Caco-2 (cell line): ENCODE data around the gene ENOX1. TPM values are rescaled to one million over a fixed set of nuclear protein-coding genes. Genes with fewer than 3 reads are reported as not detected.

Experiments used
- BruUV-seq: library from RNA; stranded (reverse); fragments of 400-500 nt; replicated peaks from 2 replicates; lab custom pipeline; 2021; lab: Mats Ljungman, UMichigan
- CTCF ChIA-PET: fragments of 300-600 bp; sonication (Branson Sonifier 250); formaldehyde crosslinking; loops from one replicate; lab custom pipeline; 2022; ENCODE audit warnings: antibody characterized with exemption; lab: Charles Lee
- POLR2A ChIA-PET: fragments of 300-600 bp; sonication (Branson Sonifier 250); formaldehyde crosslinking; loops from one replicate; lab custom pipeline; 2022; ENCODE audit warnings: antibody characterized with exemption; lab: Charles Lee
- DNase-seq, 2 experiments: peaks; one replicate each; pipeline versions ENCODE4 v3.0.0 to v3.0.0-alpha.2; 2020 to 2022
- H3K27me3 ChIP-seq: replicated peaks from 2 replicates; pipeline ENCODE4 v1.6.0; 2011; ENCODE audit warnings: low read length; ENCODE audit not compliant: control insufficient read depth, insufficient read depth
- H3K36me3 ChIP-seq: 2 replicates; pipeline ENCODE4 v1.5.1; 2011; ENCODE audit warnings: low read length; ENCODE audit not compliant: control insufficient read depth, insufficient read depth
- H3K4me1 ChIP-seq: fragments of 250-450 bp; sonication (Bioruptor Pico); 2 replicates; pipeline ENCODE4 v1.5.1; 2020; ENCODE audit warnings: mild to moderate bottlenecking
- H3K4me3 ChIP-seq: 2 replicates; pipeline ENCODE4 v1.5.1; 2011; ENCODE audit warnings: low read depth, mild to moderate bottlenecking, control low read depth, low read length
- H3K9me3 ChIP-seq: fragments of 250-450 bp; sonication (Bioruptor Pico); 2 replicates; pipeline ENCODE4 v1.5.1; 2020; ENCODE audit warnings: mild to moderate bottlenecking, moderate library complexity
- H3K27ac Mint-ChIP-seq: one replicate; pipeline ENCODE4 v1.8.0; 2022; ENCODE audit warnings: mixed read lengths; ENCODE audit not compliant: unreplicated experiment
- H3K27me3 Mint-ChIP-seq: one replicate; pipeline ENCODE4 v1.8.0; 2022; ENCODE audit warnings: mixed read lengths; ENCODE audit not compliant: insufficient read depth, unreplicated experiment
- H3K36me3 Mint-ChIP-seq: one replicate; pipeline ENCODE4 v1.8.0; 2022; ENCODE audit warnings: mild to moderate bottlenecking, mixed read lengths; ENCODE audit not compliant: insufficient read depth, unreplicated experiment
- H3K4me1 Mint-ChIP-seq: one replicate; pipeline ENCODE4 v1.8.0; 2022; ENCODE audit warnings: low read depth, mixed read lengths; ENCODE audit not compliant: unreplicated experiment
- H3K4me3 Mint-ChIP-seq: one replicate; pipeline ENCODE4 v1.8.0; 2022; ENCODE audit warnings: mild to moderate bottlenecking, moderate library complexity, mixed read lengths; ENCODE audit not compliant: unreplicated experiment
- H3K9me3 Mint-ChIP-seq: one replicate; pipeline ENCODE4 v1.8.0; 2022; ENCODE audit warnings: mixed read lengths; ENCODE audit not compliant: unreplicated experiment
- CTCF ChIP-seq, 2 experiments: fragments of 200-600 bp in 1 of 2; IDR thresholded peaks; 1 replicate in 1 of 2; 2 replicates in 1 of 2; pipeline versions ENCODE4 v1.5.1 to v1.8.0; 2011 to 2022; ENCODE audit warnings: antibody characterized with exemption in 1 of 2, control low read depth in 1 of 2, inconsistent platforms in 1 of 2, low read depth in 1 of 2, low read length in 1 of 2, mild to moderate bottlenecking in 1 of 2, moderate library complexity in 1 of 2; ENCODE audit not compliant: insufficient read depth in 1 of 2, severe bottlenecking in 1 of 2, unreplicated experiment in 1 of 2
- intact Hi-C: fragments of 100-400 bp; cut with micrococcal nuclease; formaldehyde crosslinking; loops from one replicate; pipeline ENCODE4 v1.10.0; 2022; ENCODE audit not compliant: unreplicated experiment
- total RNA-seq: library from RNA; stranded (reverse); gene quantifications from 2 replicates; pipeline ENCODE4 v1.2.3, GENCODE V29; 2022

ENOX1 gene
- total RNA-seq, 1 experiment from 2014 or later, result 9.1 TPM

DNA sequence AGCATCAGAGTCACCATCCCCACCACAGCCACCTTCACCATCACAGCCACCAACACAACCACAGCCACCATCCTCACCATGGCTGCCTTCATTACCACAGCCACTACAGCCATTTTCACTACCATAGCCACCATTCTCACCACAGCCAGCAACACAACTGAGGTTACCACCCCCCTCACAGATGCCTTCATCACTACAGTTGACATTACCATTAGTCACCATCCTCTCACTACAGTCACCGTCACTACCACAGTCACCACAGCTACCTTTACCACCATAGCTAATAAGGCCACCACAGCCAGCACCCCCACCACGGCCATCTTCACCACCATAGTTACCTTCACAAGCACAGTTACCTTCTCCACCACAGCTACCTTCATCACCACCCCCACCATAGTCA, 493.8 kb downstream of the ENOX1 start:
- Mint-ChIP-seq H3K27me3 (no peaks in the 10 kb centered on the region), H3K4me3 (no peak overlapping the region), H3K27ac (no peak overlapping the region), H3K36me3 (no peaks in the 10 kb centered on the region), H3K9me3 (no peaks in the 10 kb centered on the region), H3K4me1 (no peaks in the 10 kb centered on the region)
- intact Hi-C loops, result no loop called here
- Histone ChIP-seq H3K4me3 (no peak overlapping the region), H3K36me3 (no peaks in the 10 kb centered on the region), H3K27me3 (no peaks in the 10 kb centered on the region), H3K4me1 (no peaks in the 10 kb centered on the region), H3K9me3 (no peaks in the 10 kb centered on the region)
- ChIA-PET POLR2A (no interaction called here), CTCF (no interaction called here)
- DNase-seq, result no peak
- TF ChIP-seq CTCF (IDR thresholded peaks at IDR 0.05; ENCODE audit: insufficient read depth in 1 of 2, low read depth in 1 of 2, low read length in 1 of 2, severe bottlenecking in 1 of 2, unreplicated experiment in 1 of 2), result no peak
- no TSS peak for BruUV-seq

DNA sequence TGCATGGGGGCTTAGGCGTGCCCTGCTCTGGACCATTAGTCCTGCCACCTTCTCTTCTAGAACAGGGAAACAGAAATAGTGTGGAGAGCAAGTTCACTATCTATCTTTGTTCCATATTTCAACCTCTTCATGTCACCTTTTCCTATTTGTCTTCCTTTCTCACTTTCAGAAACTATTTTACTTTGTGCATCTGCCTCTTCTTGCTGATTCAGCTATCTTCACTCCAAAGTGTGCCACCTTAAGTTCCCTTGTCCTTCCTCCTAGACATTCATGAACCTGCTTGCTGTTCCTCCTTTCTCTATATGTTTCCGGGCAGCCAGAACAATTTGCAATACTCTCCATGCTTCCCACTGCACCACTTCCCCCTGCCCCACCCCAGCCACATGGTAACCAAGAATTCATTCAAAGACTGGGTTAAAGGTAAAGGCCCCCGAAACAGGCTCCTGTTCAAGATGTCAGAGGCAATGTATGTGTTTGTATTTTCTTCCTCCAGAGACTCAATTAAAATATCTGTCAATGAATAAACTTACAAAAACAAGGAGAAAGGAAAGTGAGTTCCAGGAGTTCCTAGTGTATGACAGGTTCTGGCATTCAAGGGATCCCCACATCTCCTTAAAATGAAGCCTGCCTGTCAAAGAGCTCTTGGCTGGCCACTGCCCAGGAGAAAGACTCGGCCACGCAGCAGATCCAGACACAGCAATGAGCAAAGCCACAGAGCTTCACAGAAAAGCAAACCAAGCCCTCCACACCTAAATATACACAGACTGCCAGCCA, 495.3 kb downstream of the ENOX1 start:
- no TSS peak for BruUV-seq
- Histone ChIP-seq H3K36me3 (no peaks in the 10 kb centered on the region), H3K4me3 (no peak overlapping the region), H3K9me3 (no peaks in the 10 kb centered on the region), H3K27me3 (no peaks in the 10 kb centered on the region), H3K4me1 (no peaks in the 10 kb centered on the region)
- intact Hi-C loops, result no loop called here
- Mint-ChIP-seq H3K36me3 (no peaks in the 10 kb centered on the region), H3K4me3 (no peak overlapping the region), H3K4me1 (no peaks in the 10 kb centered on the region), H3K27ac (no peak overlapping the region), H3K27me3 (no peaks in the 10 kb centered on the region), H3K9me3 (no peaks in the 10 kb centered on the region)
- no peak for TF ChIP-seq CTCF (IDR thresholded peaks at IDR 0.05; ENCODE audit: insufficient read depth in 1 of 2, low read depth in 1 of 2, low read length in 1 of 2, severe bottlenecking in 1 of 2, unreplicated experiment in 1 of 2)
- no peak for DNase-seq
- CTCF ChIA-PET, result no interaction called here
- POLR2A ChIA-PET, result no interaction called here

GRCh38 chr13:43289470-43290255, 497.1 kb downstream of the ENOX1 start:
- Mint-ChIP-seq H3K27ac (no peak overlapping the region), H3K36me3 (peaks cover 6% of the 10 kb centered on the region), H3K4me1 (peaks cover 4% of the 10 kb centered on the region), H3K9me3 (no peaks in the 10 kb centered on the region), H3K4me3 (no peak overlapping the region), H3K27me3 (no peaks in the 10 kb centered on the region)
- no peak for TF ChIP-seq CTCF (IDR thresholded peaks at IDR 0.05; ENCODE audit: insufficient read depth in 1 of 2, low read depth in 1 of 2, low read length in 1 of 2, severe bottlenecking in 1 of 2, unreplicated experiment in 1 of 2)
- no TSS peak for BruUV-seq
- ChIA-PET CTCF (no interaction called here), POLR2A (no interaction called here)
- DNase-seq, result no peak
- Histone ChIP-seq H3K36me3 (no peaks in the 10 kb centered on the region), H3K4me3 (no peak overlapping the region), H3K4me1 (no peaks in the 10 kb centered on the region), H3K9me3 (no peaks in the 10 kb centered on the region), H3K27me3 (no peaks in the 10 kb centered on the region)
- intact Hi-C loops, result no loop called here
